Measurements from ENCODE around the gene MED12L.

GRCh38 chr3:151318991-151319390 is 233.5 kb downstream of the MED12L start:
- no peak for TF ChIP-seq CTCF (IDR thresholded peaks at IDR 0.05)
- TF ChIP-seq POLR2A (IDR thresholded peaks at IDR 0.05) = no peak
